ENCODE results near the gene PDCD6IP.

The PDCD6IP gene

DNA sequence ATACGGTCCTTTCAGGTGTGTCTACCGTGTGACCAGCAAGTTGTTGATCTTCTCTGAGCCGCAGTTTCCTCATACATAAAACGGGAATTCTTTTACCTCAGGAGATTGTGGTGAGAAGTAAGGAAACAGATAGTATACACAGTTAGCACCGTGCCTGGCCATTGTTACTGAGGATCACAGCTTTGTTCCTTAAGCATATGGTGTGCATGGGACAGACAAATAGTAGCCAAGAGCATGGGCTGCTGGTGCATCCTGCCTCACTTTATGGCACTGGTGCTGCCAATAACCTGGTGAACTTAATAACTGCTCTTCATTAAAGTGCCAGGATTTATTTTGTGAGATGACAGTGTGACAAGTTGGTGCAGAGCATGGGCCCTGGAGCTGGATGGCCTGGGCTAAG, 86.3 kb downstream of the PDCD6IP start:
- Histone ChIP-seq H3K9me3 (ENCODE audit: control insufficient read depth in 5 of 5, low read length in 5 of 5) (no peaks in the 10 kb centered on the region), H3K4me1 (ENCODE audit: control insufficient read depth in 5 of 5, insufficient read depth in 5 of 5, low read length in 5 of 5) (peaks cover 0 to 8% (median 8%) of the 10 kb centered on the region in 5 donors), H3K9ac (ENCODE audit: low read length in 5 of 5) (no peak overlapping the region), H3K27me3 (ENCODE audit: control insufficient read depth in 5 of 5, insufficient read depth in 4 of 5, low read length in 5 of 5) (peaks cover 0 to 4% (median 0%) of the 10 kb centered on the region in 5 donors), H3K27ac (ENCODE audit: low read depth, low read length) (no peak overlapping the region), H3K36me3 (ENCODE audit: control insufficient read depth in 5 of 5, insufficient read depth in 5 of 5, low read length in 5 of 5) (no peaks in the 10 kb centered on the region), H3K4me3 (ENCODE audit: low read depth in 1 of 5, low read length in 5 of 5) (no peak overlapping the region)

DNA sequence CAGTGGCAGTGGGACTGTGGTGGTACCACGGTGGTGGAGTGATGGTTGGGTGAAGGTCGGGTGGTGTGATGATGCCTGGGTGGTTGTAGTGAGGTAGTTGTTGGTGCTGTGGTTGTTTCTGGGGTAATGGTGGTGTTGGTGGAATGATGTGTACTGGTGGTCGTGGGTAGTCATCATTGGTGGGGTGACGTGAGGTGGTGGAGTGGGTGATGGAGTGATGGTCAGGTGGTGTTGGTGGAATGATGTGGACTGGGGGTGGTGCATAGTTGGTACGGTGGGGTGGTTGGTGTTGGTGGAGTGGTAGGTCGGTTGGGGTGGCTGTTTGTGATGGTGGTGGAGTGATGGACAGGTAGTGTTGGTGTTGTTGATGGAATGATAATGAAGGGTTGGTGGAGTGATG, 87.1 kb downstream of the PDCD6IP start:
- no peak overlapping the region for H3K9ac ChIP-seq (ENCODE audit: low read length in 5 of 5)
- H3K4me1 ChIP-seq (ENCODE audit: control insufficient read depth in 5 of 5, insufficient read depth in 5 of 5, low read length in 5 of 5) = peaks cover 0 to 8% (median 8%) of the 10 kb centered on the region in 5 donors
- H3K27ac ChIP-seq (ENCODE audit: low read depth, low read length) = no peak overlapping the region
- H3K4me3 ChIP-seq (ENCODE audit: low read depth in 1 of 5, low read length in 5 of 5) = no peak overlapping the region
- H3K36me3 ChIP-seq (ENCODE audit: control insufficient read depth in 5 of 5, insufficient read depth in 5 of 5, low read length in 5 of 5) = no peaks in the 10 kb centered on the region
- no peaks in the 10 kb centered on the region for H3K9me3 ChIP-seq (ENCODE audit: control insufficient read depth in 5 of 5, low read length in 5 of 5)
- peaks cover 0 to 4% (median 0%) of the 10 kb centered on the region in 5 donors for H3K27me3 ChIP-seq (ENCODE audit: control insufficient read depth in 5 of 5, insufficient read depth in 4 of 5, low read length in 5 of 5)

DNA sequence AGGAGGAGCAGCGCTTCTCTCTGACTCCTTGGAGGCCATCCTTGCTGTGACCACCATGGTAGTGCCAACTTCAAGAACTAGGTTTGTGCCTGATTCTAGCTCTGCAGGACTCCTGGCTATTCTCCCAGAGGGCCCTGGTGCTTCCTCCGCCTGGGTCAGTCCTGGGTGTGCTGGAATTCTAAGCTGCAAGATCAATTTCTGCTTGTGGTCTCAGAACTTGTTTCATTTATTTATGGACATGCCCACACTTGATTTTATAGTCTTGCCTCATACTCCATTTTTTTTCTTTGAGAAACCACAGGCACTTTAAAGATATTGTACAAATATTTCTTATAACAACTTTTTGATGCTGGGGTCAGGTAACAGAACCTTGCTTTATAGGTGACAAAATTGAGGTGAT, 87.6 kb downstream of the PDCD6IP start:
- no peaks in the 10 kb centered on the region for H3K9me3 ChIP-seq (ENCODE audit: control insufficient read depth in 5 of 5, low read length in 5 of 5)
- H3K4me3 ChIP-seq (ENCODE audit: low read depth in 1 of 5, low read length in 5 of 5) = no peak overlapping the region
- H3K4me1 ChIP-seq (ENCODE audit: control insufficient read depth in 5 of 5, insufficient read depth in 5 of 5, low read length in 5 of 5) = peaks cover 0 to 8% (median 8%) of the 10 kb centered on the region in 5 donors
- H3K27me3 ChIP-seq (ENCODE audit: control insufficient read depth in 5 of 5, insufficient read depth in 4 of 5, low read length in 5 of 5) = peaks cover 0 to 4% (median 0%) of the 10 kb centered on the region in 5 donors
- no peak overlapping the region for H3K9ac ChIP-seq (ENCODE audit: low read length in 5 of 5)
- H3K36me3 ChIP-seq (ENCODE audit: control insufficient read depth in 5 of 5, insufficient read depth in 5 of 5, low read length in 5 of 5) = no peaks in the 10 kb centered on the region
- H3K27ac ChIP-seq (ENCODE audit: low read depth, low read length) = no peak overlapping the region

DNA sequence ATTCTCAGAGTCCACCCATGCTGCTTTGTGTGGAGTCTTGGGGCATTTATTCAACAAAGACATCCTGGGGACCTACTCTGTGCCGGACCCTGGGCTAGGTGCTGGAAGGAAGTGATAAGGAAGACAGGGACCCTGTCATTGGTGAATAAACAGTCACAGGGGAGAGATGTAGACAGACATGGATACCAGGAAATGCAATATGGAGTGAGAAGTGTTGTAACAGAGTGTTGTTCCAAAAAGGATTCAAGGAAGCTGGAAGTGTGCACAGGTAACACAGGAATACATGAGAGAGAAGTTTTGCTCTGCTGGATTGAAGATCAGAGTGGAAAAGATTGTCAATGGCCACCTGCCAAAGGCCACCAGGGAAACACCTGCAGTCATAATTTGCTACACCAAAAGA, 89.0 kb downstream of the PDCD6IP start:
- Histone ChIP-seq H3K27ac (ENCODE audit: low read depth, low read length) (no peak overlapping the region), H3K4me1 (ENCODE audit: control insufficient read depth in 5 of 5, insufficient read depth in 5 of 5, low read length in 5 of 5) (peaks cover 0 to 8% (median 8%) of the 10 kb centered on the region in 5 donors), H3K4me3 (ENCODE audit: low read depth in 1 of 5, low read length in 5 of 5) (no peak overlapping the region), H3K27me3 (ENCODE audit: control insufficient read depth in 5 of 5, insufficient read depth in 4 of 5, low read length in 5 of 5) (peaks cover 0 to 4% (median 0%) of the 10 kb centered on the region in 5 donors), H3K36me3 (ENCODE audit: control insufficient read depth in 5 of 5, insufficient read depth in 5 of 5, low read length in 5 of 5) (no peaks in the 10 kb centered on the region), H3K9me3 (ENCODE audit: control insufficient read depth in 5 of 5, low read length in 5 of 5) (no peaks in the 10 kb centered on the region), H3K9ac (ENCODE audit: low read length in 5 of 5) (no peak overlapping the region)

DNA sequence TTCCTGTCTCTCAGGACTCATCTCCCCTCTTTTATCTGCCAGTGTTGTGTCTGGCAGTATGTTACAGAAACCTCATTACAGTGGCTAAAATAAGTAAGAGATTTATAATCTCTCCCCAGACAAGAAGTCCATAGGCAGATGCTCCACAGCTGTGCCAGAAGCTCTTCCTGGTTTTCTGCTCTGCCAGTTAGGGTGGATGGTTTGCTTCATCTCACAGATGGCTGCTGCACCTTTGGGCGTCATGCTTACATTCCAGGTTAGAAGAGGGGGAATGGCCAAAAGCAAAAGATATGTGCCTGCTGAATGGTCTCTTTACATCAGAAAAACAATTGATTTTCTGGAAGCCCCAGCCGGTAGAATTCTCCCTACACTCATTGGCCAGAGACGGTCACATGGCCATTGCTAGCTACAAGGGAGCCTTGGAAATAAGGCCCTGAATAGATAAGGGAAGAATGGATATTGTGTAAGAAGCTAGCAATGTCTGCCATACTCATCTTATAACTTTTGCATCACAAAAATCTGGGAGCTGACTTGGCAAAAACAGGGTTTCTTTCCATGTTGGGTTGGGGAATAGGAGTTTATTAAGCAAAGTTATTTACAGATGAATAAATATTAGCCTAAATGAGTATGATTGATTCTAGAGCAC, 91.1 kb downstream of the PDCD6IP start:
- Histone ChIP-seq H3K9ac (ENCODE audit: low read length in 5 of 5) (no peak overlapping the region), H3K4me3 (ENCODE audit: low read depth in 1 of 5, low read length in 5 of 5) (no peak overlapping the region), H3K9me3 (ENCODE audit: control insufficient read depth in 5 of 5, low read length in 5 of 5) (no peaks in the 10 kb centered on the region), H3K36me3 (ENCODE audit: control insufficient read depth in 5 of 5, insufficient read depth in 5 of 5, low read length in 5 of 5) (no peaks in the 10 kb centered on the region), H3K27me3 (ENCODE audit: control insufficient read depth in 5 of 5, insufficient read depth in 4 of 5, low read length in 5 of 5) (peaks cover 0 to 3% (median 0%) of the 10 kb centered on the region in 5 donors), H3K4me1 (ENCODE audit: control insufficient read depth in 5 of 5, insufficient read depth in 5 of 5, low read length in 5 of 5) (no peaks in the 10 kb centered on the region), H3K27ac (ENCODE audit: low read depth, low read length) (no peak overlapping the region)

DNA sequence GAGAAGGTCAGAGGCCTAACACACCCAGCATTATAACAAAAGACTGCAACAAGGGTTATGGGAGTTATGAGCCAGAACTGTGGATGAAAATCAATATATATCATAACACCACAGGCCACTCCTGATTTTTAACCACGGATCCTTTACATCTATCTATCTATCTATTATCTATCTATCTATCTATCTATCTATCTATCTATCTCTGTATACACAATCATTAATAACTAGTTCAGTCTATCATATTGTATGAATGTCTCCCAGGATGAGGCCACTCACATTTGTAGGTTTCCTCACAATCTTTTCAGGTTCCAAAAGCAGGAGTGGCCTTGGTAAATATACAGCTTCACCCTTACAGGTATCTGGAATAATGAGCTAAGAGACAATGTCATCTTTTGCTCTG, 94.2 kb downstream of the PDCD6IP start:
- H3K27ac ChIP-seq (ENCODE audit: low read depth, low read length) = no peak overlapping the region
- H3K36me3 ChIP-seq (ENCODE audit: control insufficient read depth in 5 of 5, insufficient read depth in 5 of 5, low read length in 5 of 5) = no peaks in the 10 kb centered on the region
- no peak overlapping the region for H3K9ac ChIP-seq (ENCODE audit: low read length in 5 of 5)
- H3K9me3 ChIP-seq (ENCODE audit: control insufficient read depth in 5 of 5, low read length in 5 of 5) = no peaks in the 10 kb centered on the region
- no peaks in the 10 kb centered on the region for H3K4me1 ChIP-seq (ENCODE audit: control insufficient read depth in 5 of 5, insufficient read depth in 5 of 5, low read length in 5 of 5)
- H3K27me3 ChIP-seq (ENCODE audit: control insufficient read depth in 5 of 5, insufficient read depth in 4 of 5, low read length in 5 of 5) = no peaks in the 10 kb centered on the region
- H3K4me3 ChIP-seq (ENCODE audit: low read depth in 1 of 5, low read length in 5 of 5) = no peak overlapping the region

DNA sequence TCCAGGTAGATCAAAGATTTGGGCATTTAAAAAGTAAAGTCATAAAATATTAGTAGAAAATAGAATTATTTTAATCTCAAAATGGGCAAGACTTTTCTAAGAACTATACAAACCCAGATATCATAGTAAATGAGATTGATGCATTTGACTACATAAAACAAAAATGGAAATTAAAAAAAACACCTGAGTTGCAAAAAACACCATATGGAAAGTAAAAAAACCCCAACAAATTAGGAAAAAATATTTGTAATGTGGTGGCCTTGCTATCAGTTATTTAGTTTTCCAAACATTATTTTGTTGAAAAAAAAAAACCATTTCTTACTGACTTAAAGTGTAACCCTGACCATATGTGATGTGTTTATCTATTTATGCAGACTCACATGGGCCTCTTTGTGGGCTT, 97.2 kb downstream of the PDCD6IP start:
- no peaks in the 10 kb centered on the region for H3K36me3 ChIP-seq (ENCODE audit: control insufficient read depth in 5 of 5, insufficient read depth in 5 of 5, low read length in 5 of 5)
- H3K4me3 ChIP-seq (ENCODE audit: low read depth in 1 of 5, low read length in 5 of 5) = no peak overlapping the region
- H3K27me3 ChIP-seq (ENCODE audit: control insufficient read depth in 5 of 5, insufficient read depth in 4 of 5, low read length in 5 of 5) = no peaks in the 10 kb centered on the region
- no peak overlapping the region for H3K27ac ChIP-seq (ENCODE audit: low read depth, low read length)
- H3K9ac ChIP-seq (ENCODE audit: low read length in 5 of 5) = no peak overlapping the region
- no peaks in the 10 kb centered on the region for H3K9me3 ChIP-seq (ENCODE audit: control insufficient read depth in 5 of 5, low read length in 5 of 5)
- no peaks in the 10 kb centered on the region for H3K4me1 ChIP-seq (ENCODE audit: control insufficient read depth in 5 of 5, insufficient read depth in 5 of 5, low read length in 5 of 5)

DNA sequence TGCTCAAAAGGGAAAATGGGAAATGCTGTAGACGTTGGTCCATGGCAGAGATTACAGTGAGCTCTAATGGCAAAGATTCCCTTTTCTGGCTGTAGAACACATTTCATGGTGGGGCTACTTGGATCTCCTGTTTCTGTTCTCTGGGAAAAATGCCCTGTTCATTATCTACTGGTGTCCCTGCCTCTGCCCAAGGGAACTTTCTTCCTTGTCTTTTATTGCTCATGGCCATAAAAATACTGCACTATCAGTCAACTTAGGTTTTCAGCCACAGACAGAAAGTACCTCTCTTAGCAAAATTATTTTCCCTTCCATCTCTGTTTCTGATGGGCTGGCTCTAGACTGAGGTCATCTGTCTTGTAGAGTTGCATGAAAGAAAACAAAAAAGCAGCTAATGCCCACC, 98.9 kb downstream of the PDCD6IP start:
- H3K4me3 ChIP-seq (ENCODE audit: low read depth in 1 of 5, low read length in 5 of 5) = no peak overlapping the region
- no peaks in the 10 kb centered on the region for H3K36me3 ChIP-seq (ENCODE audit: control insufficient read depth in 5 of 5, insufficient read depth in 5 of 5, low read length in 5 of 5)
- no peaks in the 10 kb centered on the region for H3K9me3 ChIP-seq (ENCODE audit: control insufficient read depth in 5 of 5, low read length in 5 of 5)
- no peak overlapping the region for H3K27ac ChIP-seq (ENCODE audit: low read depth, low read length)
- no peak overlapping the region for H3K9ac ChIP-seq (ENCODE audit: low read length in 5 of 5)
- no peaks in the 10 kb centered on the region for H3K4me1 ChIP-seq (ENCODE audit: control insufficient read depth in 5 of 5, insufficient read depth in 5 of 5, low read length in 5 of 5)
- no peaks in the 10 kb centered on the region for H3K27me3 ChIP-seq (ENCODE audit: control insufficient read depth in 5 of 5, insufficient read depth in 4 of 5, low read length in 5 of 5)

DNA sequence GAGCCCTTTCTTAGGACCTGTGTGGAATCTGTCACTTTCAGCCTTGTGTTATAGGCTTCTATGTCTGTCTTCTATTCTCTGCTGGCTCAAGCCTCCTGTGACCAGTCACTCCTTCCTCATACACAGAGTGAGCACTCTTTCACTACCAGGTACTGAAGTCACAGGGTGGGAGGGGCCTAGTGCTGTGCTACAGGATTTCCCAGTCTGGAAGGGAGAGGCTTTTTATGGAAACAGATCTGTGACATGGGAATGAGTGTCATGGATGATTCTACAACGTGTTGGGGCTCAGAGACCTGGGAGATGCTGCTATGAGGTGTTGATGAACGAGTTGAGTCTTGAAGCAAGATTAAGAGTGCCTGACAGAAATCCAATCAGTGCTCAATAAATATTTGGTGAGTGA, 100.5 kb downstream of the PDCD6IP start:
- Histone ChIP-seq H3K27ac (ENCODE audit: low read depth, low read length) (no peak overlapping the region), H3K27me3 (ENCODE audit: control insufficient read depth in 5 of 5, insufficient read depth in 4 of 5, low read length in 5 of 5) (no peaks in the 10 kb centered on the region), H3K9me3 (ENCODE audit: control insufficient read depth in 5 of 5, low read length in 5 of 5) (no peaks in the 10 kb centered on the region), H3K4me3 (ENCODE audit: low read depth in 1 of 5, low read length in 5 of 5) (no peak overlapping the region), H3K36me3 (ENCODE audit: control insufficient read depth in 5 of 5, insufficient read depth in 5 of 5, low read length in 5 of 5) (no peaks in the 10 kb centered on the region), H3K9ac (ENCODE audit: low read length in 5 of 5) (no peak overlapping the region), H3K4me1 (ENCODE audit: control insufficient read depth in 5 of 5, insufficient read depth in 5 of 5, low read length in 5 of 5) (no peaks in the 10 kb centered on the region)

DNA sequence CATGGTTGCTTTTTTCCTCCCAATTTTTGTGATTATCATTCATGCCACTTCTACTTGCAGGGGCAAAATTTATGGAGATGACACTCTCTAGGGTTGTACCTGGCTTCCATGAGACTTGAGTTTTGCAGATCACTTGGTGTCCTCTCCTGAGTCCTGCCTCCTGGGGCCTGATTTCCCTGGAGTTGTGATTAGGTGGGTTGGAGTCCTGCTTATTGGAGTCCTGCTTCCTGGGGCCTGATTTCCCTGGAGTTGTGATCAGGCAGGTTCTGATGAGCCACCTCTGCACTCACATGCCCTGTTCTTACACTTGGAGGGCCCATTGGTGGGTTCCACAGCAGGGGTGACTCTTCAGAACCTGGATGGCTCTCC, 102.0 kb downstream of the PDCD6IP start:
- Histone ChIP-seq H3K36me3 (ENCODE audit: control insufficient read depth in 5 of 5, insufficient read depth in 5 of 5, low read length in 5 of 5) (no peaks in the 10 kb centered on the region), H3K27me3 (ENCODE audit: control insufficient read depth in 5 of 5, insufficient read depth in 4 of 5, low read length in 5 of 5) (no peaks in the 10 kb centered on the region), H3K4me3 (ENCODE audit: low read depth in 1 of 5, low read length in 5 of 5) (no peak overlapping the region), H3K9ac (ENCODE audit: low read length in 5 of 5) (no peak overlapping the region), H3K27ac (ENCODE audit: low read depth, low read length) (no peak overlapping the region), H3K9me3 (ENCODE audit: control insufficient read depth in 5 of 5, low read length in 5 of 5) (no peaks in the 10 kb centered on the region), H3K4me1 (ENCODE audit: control insufficient read depth in 5 of 5, insufficient read depth in 5 of 5, low read length in 5 of 5) (no peaks in the 10 kb centered on the region)

Data from subcutaneous abdominal adipose tissue (tissue), 5 donors.